GM21526 (cell line): ENCODE measurements around the gene TTC34.
"Not testable (repeated sequence)": the region's sequence is repeated elsewhere in the genome, so short reads cannot be mapped to it uniquely, and the experiment has no call there.

Source experiments
- ATAC-seq: cut with Tn5 transposase; IDR thresholded peaks from one replicate; pipeline ENCODE4 v1.9.1; 2021; ENCODE audit warnings: moderate library complexity; ENCODE audit not compliant: unreplicated experiment, low FRiP score

The TTC34 gene

DNA sequence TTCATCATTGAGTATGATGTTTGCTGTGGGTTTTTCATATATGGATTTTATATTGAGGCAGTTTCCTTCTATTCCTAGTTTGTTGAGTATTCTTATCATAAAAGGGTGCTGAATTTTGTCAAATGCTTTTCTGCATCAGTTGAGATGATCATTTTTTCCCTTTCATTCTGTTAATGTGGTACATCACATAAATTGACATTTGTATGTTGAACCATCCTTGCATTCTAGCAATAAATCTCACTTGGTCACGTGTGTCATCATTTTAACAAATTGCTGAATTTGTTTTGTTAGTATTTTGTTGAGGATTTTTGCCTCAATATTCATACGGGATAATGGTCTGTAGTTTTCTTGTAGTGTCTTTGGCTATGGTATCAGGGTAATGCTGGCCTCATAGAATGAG lies 19.9 kb downstream of the TTC34 start:
- ATAC-seq, result no peak

DNA sequence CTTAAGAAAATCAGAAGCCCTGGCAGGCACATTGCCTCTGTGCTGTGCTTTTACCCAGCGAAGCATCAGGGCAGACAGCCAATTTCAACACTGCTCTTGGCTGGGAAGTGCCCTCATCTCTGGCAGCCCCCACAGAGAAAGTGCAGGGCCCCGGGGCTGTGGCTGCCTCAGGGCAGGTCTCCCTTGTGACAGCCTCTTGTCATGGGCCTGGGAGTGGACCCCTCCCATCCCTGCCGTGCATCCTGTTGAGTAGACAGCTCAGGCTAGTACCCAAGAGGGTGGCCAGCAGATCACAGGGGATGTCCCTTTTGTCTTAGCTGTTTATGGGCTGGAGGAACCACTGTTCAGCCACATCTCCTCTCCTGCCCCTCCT lies 23.3 kb downstream of the TTC34 start:
- ATAC-seq, result no peak

DNA sequence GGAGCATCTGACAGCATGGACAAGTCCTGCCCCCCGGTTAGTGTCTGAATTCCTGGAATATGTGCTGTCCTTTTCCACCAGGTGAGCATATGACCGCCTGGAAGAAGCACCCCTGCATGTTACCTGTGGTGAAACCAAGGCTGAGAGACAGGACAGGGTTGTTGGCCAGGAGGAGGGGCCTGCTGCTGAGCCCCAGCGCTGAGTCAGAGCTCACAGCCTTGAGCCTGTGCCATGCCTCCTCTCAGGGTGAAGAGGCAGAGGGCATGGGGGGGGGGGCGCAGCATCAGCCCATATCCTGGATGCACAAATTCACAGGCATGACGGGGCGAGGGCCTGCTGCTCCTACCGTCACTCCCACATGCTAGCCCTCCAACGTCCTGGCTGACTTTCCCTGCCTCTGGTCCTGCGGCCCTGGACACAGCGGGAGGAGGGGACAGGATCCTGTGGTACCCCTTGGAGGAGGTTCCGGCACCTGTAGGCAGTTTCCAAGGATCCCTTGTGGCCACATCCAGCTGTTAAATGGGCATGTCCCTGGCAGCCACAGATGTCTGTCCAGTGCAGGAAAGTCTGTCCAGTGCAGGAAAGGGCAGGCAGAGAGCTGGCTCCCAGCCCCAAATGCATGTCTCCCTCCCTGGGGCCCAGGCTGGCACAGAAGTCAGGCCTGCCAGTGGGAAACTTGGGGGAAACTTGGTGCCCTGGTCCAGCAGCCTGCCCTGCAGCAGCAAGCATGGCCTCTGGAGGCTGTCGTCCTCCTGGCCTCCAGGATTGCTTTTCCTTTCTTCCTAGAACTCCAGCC lies 23.9 kb downstream of the TTC34 start:
- no peak for ATAC-seq

DNA sequence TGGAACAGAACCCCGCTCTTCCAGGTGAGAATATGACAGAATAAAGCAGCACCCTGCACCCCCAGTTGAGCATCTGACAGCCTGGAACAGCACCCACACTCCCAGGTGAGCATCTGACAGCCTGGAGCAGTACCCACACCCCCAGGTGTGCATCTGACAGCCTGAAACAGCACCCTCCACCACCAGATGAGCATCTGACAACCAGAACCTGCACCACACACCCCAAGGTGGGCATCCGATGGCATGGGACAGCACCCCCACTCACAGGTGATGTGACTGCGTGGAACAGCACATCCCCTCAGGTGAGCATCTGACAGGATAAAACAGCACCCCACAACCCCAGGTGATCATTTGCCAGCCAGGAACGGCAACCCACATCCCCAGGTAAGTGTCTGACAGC lies 26.2 kb downstream of the TTC34 start:
- not testable (repeated sequence) for ATAC-seq

DNA sequence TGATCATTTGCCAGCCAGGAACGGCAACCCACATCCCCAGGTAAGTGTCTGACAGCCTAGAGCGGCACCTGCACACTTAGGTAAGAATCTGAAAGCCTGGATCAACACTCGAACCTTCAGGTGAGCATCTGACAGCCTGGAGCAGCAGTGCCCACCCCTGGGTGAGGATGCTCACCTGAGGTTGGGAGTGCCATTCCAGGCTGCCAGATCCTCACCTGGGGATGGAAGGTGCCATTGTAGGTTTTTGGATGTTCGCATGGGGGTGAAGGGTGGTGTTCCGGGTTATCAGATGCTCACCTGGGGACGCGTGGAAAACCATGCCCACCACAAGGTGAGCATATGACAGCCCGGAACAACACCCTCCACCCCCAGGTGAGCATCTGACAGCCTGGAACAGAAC lies 33.4 kb downstream of the TTC34 start:
- ATAC-seq, result not testable (repeated sequence)

DNA sequence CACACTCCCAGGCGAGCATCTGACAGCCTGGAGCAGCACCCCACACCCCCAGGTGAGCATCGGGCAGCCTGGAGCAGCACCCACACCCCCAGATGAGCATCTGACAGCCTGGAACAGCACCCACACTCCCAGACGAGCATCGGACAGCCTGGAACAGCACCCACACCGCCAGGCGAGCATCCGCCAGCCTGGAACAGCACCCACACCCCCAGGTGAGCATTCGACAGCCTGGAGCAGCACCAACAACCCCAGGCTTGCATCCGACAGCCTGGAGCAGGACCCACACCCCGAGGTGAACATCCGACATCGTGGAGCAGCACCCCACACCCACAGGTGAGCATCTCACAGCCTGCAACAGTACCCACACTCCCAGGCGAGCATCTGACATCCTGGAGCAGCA lies 42.1 kb downstream of the TTC34 start:
- not testable (repeated sequence) for ATAC-seq

DNA sequence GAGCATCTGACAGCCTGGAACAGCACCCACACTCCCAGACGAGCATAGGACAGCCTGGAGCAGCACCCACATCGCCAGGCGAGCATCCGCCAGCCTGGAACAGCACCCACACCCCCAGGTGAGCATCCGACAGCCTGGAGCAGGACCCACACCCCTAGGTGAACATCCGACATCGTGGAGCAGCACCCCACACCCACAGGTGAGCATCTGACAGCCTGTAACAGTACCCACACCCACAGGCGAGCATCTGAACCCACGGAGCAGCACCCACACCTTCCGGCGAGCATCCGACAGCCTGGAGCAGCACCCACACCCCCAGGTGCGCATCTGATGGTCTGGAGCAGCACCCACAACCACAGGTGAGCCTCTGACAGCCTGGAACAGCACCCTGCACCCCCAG lies 44.0 kb downstream of the TTC34 start:
- not testable (repeated sequence) for ATAC-seq

DNA sequence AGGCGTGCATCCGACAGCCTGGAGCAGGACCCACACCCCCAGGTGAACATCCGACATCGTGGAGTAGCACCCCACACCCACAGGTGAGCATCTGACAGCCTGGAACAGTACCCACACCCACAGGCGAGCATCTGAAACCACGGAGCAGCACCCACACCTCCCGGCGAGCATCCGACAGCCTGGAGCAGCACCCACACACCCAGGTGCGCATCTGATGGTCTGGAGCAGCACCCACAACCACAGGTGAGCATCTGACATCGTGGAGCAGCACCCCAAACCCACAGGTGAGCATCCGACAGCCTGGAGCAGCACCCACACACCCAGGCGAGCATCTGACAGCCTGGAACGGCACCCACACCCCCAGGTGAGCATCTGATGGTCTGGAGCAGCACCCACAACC lies 46.1 kb downstream of the TTC34 start:
- ATAC-seq, result not testable (repeated sequence)

DNA sequence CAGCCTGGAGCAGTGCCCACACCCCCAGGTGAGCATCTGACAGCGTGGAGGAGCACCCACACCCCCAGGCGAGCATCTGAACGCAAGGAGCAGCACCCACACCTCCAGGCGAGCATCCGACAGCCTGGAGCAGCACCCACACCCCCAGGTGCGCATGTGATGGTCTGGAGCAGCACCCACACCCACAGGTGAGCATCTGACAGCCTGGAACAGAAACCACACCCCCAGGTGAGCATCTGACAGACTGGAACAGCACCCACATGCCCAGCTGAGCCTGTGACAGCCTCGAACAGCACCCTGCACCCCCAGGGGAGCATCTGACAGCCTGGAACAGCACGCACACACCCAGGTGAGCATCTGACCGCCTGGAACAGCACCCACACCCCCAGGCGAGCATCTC lies 46.9 kb downstream of the TTC34 start:
- ATAC-seq, result not testable (repeated sequence)

DNA sequence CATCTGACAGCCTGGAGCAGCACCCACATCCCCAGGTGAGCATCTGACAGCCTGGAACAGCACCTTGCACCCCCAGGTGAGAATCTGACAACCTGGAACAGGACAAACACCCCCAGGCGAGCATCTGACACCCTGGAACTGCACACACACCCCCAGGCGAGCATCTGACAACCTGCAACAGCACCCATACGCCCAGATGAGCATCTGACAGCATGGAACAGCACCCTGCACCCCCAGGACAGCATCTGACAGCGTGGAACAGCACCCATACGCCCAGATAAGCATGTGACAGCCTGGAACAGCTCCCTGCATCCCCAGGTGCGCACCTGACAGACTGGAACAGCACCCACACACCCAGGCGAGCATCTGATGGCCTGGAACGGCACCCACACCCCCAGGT lies 49.0 kb downstream of the TTC34 start:
- ATAC-seq, result not testable (repeated sequence)

DNA sequence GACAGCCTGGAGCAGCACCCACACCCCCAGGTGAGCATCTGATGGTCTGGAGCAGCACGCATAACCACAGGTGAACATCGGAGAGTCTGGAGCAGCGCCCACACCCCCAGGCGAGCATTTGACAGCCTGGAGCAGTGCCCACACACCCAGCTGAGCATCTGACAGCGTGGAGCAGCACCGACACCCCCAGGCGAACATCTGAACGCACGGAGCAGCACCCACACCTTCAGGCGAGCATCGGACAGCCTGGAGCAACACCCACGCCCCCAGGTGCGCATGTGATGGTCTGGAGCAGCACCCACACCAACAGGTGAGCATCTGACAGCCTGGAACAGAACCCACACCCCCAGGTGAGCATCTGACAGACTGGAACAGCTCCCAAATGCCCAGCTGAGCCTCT lies 49.6 kb downstream of the TTC34 start:
- ATAC-seq, result not testable (repeated sequence)

DNA sequence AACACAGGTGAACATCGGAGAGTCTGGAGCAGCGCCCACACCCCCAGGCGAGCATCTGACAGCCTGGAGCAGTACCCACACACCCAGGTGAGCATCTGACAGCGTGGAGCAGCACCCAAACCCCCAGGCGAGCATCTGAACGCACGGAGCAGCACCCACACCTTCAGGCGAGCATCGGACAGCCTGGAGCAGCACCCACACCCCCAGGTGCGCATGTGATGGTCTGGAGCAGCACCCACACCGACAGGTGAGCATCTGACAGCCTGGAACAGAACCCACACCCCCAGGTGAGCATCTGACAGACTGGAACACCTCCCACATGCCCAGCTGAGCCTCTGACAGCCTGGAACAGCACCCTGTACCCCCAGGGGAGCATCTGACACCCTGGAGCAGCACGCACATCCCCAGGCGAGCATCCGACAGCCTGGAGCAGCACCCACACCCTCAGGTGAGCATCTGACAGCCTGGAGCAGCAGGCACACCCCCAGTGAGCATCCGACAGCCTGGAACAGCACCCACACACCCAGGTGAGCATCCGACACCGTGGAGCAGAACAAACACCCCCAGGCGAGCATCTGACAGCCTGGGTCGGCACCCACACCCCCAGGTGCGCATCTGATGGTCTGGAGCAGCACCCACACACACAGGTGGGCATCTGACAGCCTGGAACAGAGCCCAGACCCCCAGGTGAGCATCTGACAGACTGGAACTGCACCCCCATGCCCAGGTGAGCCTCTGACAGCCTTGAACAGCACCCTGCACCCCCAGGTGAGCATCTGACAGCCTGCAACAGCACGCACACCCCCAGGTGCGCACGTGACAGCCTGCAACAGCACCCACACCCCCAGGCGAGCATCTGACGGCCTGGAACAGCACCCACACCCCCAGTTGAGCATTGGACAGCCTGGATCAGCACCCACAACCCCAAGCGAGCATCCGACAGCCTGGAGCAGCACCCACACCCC lies 50.4 kb downstream of the TTC34 start:
- ATAC-seq, result not testable (repeated sequence)

DNA sequence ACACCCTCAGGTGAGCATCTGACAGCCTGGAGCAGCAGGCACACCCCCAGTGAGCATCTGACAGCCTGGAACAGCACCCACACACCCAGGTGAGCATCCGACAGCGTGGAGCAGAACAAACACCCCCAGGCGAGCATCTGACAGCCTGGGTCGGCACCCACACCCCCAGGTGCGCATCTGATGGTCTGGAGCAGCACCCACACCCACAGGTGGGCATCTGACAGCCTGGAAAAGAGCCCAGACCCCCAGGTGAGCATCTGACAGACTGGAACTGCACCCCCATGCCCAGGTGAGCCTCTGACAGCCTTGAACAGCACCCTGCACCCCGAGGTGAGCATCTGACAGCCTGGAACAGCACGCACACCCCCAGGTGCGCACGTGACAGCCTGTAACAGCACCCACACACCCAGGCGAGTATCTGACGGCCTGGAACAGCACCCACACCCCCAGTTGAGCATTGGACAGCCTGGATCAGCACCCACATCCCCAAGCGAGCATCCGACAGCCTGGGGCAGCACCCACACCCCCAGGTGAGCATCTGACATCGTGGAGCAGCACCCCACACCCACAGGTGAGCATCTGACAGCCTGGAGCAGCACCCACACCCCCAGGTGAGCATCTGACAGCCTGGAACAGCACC lies 51.3 kb downstream of the TTC34 start:
- ATAC-seq, result not testable (repeated sequence)

DNA sequence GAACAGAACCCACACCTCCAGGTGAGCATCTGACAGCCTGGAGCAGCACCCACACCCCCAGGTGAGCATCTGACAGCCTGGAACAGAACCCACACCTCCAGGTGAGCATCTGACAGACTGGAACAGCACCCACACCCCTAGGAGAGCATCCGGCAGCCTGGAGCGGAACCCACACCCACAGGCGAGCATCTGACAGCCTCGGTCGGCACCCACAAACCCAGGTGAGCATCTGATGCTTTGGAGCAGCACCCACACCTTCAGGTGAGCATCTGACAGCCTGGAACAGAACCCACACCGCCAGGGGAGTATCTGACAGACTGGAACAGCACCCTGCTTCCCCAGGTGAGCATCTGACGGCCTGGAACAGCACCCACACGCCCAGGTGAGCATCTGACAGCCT lies 52.9 kb downstream of the TTC34 start:
- ATAC-seq, result not testable (repeated sequence)

DNA sequence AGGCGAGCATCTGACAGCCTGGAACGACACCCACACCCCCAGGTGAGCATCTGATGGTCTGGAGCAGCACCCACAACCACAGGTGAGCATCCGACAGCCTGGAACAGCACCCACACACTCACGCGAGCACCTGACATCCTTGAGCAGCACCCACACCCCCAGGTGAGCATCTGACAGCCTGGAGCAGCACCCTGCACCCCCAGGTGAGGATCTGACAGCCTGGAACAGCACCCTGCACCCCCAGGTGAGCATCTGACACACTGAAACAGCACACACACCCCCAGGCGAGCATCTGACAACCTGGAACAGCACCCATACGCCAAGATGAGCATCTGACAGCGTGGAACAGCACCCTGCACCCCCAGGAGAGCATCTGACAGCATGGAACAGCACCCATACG lies 106.7 kb downstream of the TTC34 start:
- ATAC-seq, result not testable (repeated sequence)

DNA sequence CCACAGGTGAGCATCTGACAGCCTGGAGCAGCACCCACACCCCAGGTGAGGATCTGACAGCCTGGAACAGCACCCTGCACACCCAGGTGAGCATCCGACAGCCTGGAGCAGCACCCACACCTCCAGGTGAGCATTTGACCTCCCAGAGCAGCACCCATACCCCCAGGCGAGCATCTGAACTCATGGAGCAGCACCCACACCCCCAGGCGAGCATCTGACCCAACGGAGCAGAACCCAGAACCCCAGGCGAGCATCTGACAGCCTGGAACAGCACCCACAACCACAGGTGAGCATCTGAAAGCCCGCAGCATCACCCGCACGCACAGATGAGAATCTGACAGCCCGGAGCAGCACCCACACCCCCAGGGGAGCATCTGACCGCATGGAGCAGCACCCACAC lies 111.3 kb downstream of the TTC34 start:
- not testable (repeated sequence) for ATAC-seq

DNA sequence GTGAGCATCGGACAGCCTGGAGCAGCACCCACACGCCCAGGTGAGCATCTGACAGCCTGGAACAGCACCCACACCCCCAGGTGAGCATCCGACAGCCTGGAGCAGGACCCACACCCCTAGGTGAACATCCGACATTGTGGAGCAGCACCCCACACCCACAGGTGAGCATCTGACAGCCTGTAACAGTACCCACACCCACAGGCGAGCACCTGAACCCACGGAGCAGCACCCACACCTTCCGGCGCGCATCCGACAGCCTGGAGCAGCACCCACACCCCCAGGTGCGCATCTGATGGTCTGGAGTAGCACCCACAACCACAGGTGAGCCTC lies 113.2 kb downstream of the TTC34 start:
- ATAC-seq, result not testable (repeated sequence)

DNA sequence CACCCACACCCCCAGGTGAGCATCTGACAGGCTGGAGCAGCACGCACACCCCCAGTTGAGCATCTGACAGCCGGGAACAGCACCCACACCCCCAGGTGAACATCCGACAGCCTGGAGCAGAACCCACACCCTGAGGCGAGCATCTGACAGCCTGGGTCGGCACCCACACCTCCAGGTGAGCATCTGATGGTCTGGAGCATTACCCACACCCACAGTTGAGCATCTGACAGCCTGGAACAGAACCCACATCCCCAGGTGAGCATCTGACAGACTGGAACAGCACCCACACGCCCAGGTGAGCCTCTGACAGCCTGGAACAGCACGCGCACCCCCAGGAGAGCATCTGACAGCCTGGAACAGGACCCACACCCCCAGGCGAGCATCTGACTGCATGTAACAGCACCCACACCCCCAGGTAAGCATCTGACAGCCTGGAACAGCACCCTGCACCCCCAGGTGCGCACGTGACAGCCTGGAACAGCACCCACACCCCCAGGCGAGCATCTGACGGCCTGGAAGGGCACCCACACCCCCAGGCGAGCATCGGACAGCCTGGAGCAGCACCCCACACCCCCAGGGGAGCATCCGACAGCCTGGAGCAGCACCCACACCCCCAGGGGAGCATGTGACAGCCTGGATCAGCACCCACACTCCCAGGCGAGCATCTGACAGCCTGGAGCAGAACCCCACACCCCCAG lies 113.7 kb downstream of the TTC34 start:
- not testable (repeated sequence) for ATAC-seq

DNA sequence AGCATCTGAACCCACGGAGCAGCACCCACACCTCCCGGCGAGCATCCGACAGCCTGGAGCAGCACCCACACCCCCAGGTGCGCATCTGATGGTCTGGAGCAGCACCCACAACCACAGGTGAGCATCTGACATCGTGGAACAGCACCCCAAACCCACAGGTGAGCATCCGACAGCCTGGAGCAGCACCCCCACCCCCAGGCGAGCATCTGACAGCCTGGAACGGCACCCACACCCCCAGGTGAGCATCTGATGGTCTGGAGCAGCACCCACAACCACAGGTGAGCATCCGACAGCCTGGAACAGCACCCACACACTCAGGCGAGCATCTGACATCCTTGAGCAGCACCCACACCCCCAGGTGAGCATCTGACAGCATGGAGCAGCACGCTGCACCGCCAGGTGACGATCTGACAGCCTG lies 114.3 kb downstream of the TTC34 start:
- ATAC-seq, result not testable (repeated sequence)

DNA sequence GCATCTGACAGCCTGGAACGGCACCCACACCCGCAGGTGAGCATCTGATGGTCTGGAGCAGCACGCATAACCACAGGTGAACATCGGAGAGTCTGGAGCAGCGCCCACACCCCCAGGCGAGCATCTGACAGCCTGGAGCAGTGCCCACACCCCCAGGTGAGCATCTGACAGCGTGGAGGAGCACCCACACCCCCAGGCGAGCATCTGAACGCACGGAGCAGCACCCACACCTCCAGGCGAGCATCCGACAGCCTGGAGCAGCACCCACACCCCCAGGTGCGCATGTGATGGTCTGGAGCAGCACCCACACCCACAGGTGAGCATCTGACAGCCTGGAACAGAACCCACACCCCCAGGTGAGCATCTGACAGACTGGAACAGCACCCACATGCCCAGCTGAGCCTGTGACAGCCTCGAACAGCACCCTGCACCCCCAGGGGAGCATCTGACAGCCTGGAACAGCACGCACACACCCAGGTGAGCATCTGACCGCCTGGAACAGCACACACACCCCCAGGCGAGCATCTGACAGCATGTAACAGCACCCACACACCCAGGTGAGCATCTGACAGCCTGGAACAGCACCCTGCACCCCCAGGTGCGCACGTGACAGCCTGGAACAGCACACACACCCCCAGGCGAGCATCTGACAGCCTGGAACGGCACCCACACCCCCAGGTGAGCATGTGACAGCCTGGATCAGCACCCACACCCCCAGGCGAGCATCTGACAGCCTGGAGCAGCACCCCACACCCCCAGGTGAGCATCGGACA lies 115.2 kb downstream of the TTC34 start:
- not testable (repeated sequence) for ATAC-seq
